HPDE6-E6E7 (cell line): ENCODE data around the gene ESRP2.
A peak's percentile ranks its signal among the peaks of the same experiment; 100 is the strongest.

Experiments
- DNase-seq: peaks from one replicate; pipeline ENCODE4 v3.0.0; 2011; ENCODE audit warnings: missing footprints; ENCODE audit errors: extremely low spot score

The ESRP2 gene

GRCh38 chr16:68235887-68236136 is at the start of gene ESRP2:
TSS of gene ESRP2 (minus strand) at chr16:68236127. CDS start at chr16:68236045, 82 bp downstream.
- DNase-seq, result no peak

- no peak for DNase-seq
Observed at GRCh38 chr16:68285683-68286082, 49.8 kb upstream of the ESRP2 start.

GRCh38 chr16:68284847-68285246 is 48.9 kb upstream of the ESRP2 start:
- no peak for DNase-seq

- DNase-seq, result no peak
Observed at GRCh38 chr16:68283801-68284598, 48.1 kb upstream of the ESRP2 start.

GRCh38 chr16:68283346-68283745 is 47.4 kb upstream of the ESRP2 start:
- no peak for DNase-seq

- no peak for DNase-seq
Observed at GRCh38 chr16:68282064-68282452, 46.1 kb upstream of the ESRP2 start.

GRCh38 chr16:68281368-68282063 is 45.6 kb upstream of the ESRP2 start:
- DNase-seq, result no peak

GRCh38 chr16:68279726-68280558 is 44.0 kb upstream of the ESRP2 start:
- no peak for DNase-seq

GRCh38 chr16:68276223-68276622 is 40.3 kb upstream of the ESRP2 start:
- no peak for DNase-seq

GRCh38 chr16:68275611-68276191 is 39.8 kb upstream of the ESRP2 start:
- no peak for DNase-seq

- DNase-seq, result no peak
Observed at GRCh38 chr16:68274441-68274840, 38.5 kb upstream of the ESRP2 start.

- DNase-seq, result no peak
Observed at GRCh38 chr16:68273896-68274295, 38.0 kb upstream of the ESRP2 start.

GRCh38 chr16:68273459-68273858 is 37.5 kb upstream of the ESRP2 start:
- no peak for DNase-seq

GRCh38 chr16:68272507-68273209 is 36.7 kb upstream of the ESRP2 start:
- no peak for DNase-seq

- DNase-seq, result no peak
Observed at GRCh38 chr16:68270353-68270752, 34.4 kb upstream of the ESRP2 start.

GRCh38 chr16:68269793-68270192 is 33.9 kb upstream of the ESRP2 start:
- DNase-seq, result no peak

- DNase-seq, result no peak
Observed at GRCh38 chr16:68267612-68268405, 31.9 kb upstream of the ESRP2 start.

- peak; percentile 69 for DNase-seq
Observed at GRCh38 chr16:68265078-68265920, 29.4 kb upstream of the ESRP2 start.

- peak; percentile 79 for DNase-seq
Observed at GRCh38 chr16:68264128-68265077, 28.5 kb upstream of the ESRP2 start, which contains the start of gene SLC7A6. TSS of gene SLC7A6 (plus strand) at chr16:68264526. CDS start at chr16:68274727, 10,201 bp downstream.
